HG02642 (cell line): ENCODE measurements around the gene FAM118B.
A peak's percentile ranks its signal among the peaks of the same experiment; 100 is the strongest.
"Not testable (repeated sequence)": the region's sequence is repeated elsewhere in the genome, so short reads cannot be mapped to it uniquely, and the experiment has no call there.

Experiments
- ATAC-seq: cut with Tn5 transposase; IDR thresholded peaks from one replicate; pipeline ENCODE4 v1.9.1; 2021; ENCODE audit warnings: mild to moderate bottlenecking; ENCODE audit not compliant: unreplicated experiment, poor library complexity

Gene FAM118B

DNA sequence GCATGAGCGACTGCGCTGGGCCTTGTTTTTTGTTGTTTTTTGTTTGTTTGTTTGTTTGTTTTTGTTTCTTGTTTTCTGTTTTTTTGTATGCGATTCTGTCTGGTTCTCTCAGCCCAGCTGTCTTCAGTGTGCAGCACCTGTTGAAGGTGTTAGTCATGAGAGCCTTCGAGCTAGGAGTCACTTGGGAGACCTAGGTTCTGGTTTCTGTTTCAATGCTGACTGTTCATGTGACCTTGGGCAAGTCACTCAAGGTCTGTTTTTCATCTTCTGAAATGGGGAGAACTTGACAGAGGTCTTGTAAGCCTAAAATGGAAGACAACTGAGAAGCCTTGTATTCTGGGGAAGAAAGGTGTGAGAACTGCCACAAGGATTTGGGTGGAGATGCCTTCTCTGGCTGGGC, 94.1 kb downstream of the FAM118B start:
- ATAC-seq: peak; percentile 62

DNA sequence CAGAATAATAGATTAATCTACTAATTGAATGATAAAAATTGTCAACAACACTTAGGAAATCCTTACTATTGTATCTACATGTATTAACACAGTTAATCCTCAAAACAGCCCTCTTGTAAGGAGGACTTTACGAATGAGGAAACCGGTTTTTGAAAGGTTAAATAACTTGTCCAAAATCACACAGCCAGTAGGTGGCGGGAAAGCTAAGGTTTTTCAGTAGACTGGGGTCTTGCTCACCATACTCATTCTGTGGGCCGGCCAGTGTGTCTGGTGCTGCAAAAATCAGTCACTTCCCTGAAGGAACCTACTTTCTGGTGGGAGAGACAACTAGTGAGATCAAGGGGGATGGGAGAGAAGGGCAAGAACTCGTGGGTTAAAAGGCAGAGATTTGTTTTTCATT, 96.1 kb downstream of the FAM118B start:
- ATAC-seq: no peak

DNA sequence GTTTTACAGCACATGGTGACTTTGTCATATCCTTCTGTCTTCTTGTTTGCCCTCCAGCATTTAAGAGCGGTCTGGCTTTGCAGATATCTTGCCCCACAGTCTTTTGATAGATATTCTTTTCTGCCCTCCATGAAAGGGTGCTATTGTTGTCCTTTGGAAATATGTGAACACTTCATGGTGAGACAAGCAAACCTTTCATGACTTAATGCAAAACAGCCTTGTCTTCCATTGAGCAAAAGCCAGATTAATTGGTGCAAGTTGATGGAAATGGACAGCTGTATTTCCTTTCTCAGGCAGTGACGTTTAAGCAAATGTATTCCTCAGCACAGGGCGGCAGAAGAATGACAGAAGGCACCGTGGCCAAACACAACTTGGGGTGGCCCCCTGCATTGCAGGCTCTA, 96.7 kb downstream of the FAM118B start:
- no peak for ATAC-seq

DNA sequence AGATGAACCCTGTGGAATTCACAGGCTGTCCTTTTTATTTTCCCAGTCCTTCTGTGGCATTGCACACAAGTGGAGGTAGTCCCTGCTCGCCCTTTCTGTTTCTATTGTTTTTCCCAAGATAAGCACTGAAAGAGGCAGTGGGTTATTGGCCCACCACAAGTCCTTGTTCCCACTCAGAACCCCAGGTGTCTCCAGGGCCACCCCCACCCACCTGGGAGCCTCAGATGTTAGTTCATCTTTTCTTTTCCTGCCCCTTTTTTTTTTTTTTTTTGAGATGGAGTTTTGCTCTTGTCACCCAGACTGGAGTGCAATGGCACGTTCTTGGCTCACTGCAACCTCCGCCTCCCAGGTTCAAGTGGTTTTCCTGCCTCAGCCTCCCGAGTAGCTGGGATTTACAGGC, 97.2 kb downstream of the FAM118B start:
- ATAC-seq: not testable (repeated sequence)

DNA sequence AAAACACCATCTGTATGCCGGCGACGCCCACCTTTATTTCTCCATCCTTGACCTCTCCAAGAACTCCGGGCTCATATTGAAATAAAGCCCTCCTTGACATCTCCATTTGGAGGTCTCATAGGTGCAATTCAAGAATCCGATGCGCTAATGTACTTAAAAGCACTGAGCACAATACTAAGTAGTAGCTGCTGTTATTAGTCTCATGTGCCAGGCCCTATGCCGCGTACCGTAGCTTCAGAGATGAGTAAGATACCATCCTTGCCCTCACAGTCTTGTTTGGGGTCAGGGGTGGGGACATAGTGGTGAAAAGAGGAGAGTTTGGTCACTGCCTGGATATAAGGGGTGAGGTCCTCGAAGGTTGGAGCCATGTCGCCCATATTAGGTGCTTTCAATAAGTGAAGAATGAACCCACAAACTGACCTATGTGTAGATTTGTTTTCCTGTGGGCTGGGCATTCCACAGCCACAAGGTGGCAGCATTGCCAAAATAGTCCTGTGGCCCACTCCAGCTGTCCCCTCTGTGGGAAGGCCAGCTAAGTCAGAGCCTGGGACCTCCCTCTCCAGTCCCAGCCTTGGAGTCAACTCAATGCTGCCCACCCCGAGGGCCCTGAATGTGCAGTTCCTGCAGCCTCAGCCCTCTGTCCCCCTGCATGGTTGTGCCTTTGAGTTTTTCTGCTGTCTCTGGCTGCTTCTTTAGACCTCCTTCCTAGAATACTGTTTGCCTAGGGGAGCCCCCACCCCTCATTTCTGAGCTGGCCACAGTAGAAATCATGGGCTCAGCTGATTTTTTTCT, 98.8 kb downstream of the FAM118B start:
- peak; percentile 42 for ATAC-seq

DNA sequence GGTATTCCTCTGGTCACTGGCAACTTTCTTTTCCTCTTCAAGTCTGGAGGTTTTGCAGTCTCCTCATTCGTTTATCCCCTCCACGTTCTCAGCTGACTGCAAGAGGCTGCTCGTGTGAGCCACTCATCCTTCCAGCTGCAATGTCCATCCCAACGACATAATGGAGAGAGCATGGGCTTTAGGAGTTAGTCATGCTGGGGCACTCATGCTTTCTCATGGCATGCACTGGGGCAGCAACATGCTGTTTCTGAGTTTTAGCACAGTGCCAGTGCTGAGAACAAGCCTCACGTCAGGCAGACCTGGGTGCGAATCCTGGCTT, 99.4 kb downstream of the FAM118B start:
- no peak for ATAC-seq

DNA sequence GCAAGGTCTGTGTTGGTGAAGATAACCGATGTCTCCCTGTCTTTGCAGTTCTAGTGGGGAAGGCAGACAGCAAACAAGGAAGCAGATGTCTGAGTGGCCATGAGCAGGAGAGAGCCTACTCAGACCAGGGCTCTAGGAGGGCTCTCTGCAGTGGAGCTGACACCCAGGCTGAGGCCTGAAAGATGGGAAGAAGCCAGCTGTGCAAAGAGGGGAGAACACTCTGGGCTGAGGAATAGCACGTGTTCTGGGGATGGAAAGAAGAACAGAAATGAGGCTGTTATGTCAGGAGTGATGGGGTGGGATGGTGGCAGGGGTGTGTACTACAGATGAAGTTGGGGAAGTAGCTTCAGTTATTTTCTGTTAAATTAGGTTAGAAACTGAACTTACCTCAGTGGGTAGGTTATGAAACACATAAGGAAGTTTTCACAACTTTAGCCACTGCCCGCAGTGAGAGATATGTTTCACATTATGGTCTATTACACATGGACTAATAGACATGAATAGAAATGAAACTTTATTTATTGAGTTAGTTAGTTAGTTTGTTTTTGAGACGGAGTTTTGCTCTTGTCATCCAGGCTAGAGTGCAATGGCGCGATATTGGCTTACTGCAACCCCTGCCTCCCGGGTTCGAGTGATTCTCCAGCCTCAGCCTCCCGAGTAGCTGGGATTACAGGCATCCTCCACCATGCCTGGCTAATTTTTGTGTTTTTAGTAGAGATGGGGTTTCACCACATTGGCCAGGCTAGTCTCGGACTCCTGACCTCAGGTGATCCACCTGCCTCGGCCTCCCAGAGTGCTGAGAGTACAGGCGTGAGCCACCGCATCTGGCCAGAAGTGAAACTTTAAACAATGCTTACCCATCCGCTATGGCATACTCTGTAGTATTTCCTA, 100.1 kb downstream of the FAM118B start:
- peak; percentile 62 for ATAC-seq
